A673 (cell line): ENCODE data around the gene CDH15.

ENCODE experiments used
- CTCF ChIP-seq: fragments of 300-800, 200-600 bp; sonication (generic); conservative IDR thresholded peaks from 2 replicates; pipeline ENCODE4 v1.5.1; 2017; ENCODE audit warnings: low read depth, mild to moderate bottlenecking, antibody characterized with exemption, low read length, moderate library complexity, mixed read lengths
- EZH2 ChIP-seq: fragments of 200-600 bp; sonication (generic); IDR thresholded peaks from 2 replicates; pipeline ENCODE4 v1.6.1; 2017; ENCODE audit warnings: borderline replicate concordance, low read depth, mild to moderate bottlenecking, mixed read lengths, antibody characterized with exemption, low read length; ENCODE audit not compliant: poor library complexity, severe bottlenecking

DNA sequence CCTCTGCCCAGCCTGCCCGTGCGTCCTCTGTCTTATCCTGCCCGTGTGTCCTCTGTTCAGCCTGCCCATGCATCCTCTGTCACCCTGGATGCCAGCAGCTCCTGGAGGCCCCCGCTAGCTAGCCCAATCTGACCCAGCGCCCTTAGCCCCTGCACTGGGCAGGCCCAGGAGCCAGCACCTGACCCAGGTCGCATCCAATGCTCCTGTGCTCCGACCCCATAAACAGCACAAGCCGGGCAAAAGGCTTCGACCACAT, 13.1 kb downstream of the CDH15 start:
- TF ChIP-seq EZH2: no peak
- no peak for TF ChIP-seq CTCF
